Stimulated activated CD4-positive, alpha-beta T cell treated with anti-CD3 and anti-CD28 coated beads, Interleukin-1b, Interleukin-23, amount 100 ng/mL, for 4 hours (primary cell): ENCODE results near the gene TET3.

ENCODE experiments used
- DNase-seq, 2 donors: peaks; one replicate each; pipeline ENCODE4 v3.0.0-alpha.2; 2020; ENCODE audit warnings: low read depth in 2 of 2

TET3 gene

GRCh38 chr2:73964223-73964622 is 20.5 kb upstream of the TET3 start:
- DNase-seq, result no peak

- DNase-seq, result no peak
Measured at GRCh38 chr2:73965053-73965452, 19.7 kb upstream of the TET3 start.

GRCh38 chr2:73968357-73968937 is 16.3 kb upstream of the TET3 start:
- DNase-seq, result no peak

DNA sequence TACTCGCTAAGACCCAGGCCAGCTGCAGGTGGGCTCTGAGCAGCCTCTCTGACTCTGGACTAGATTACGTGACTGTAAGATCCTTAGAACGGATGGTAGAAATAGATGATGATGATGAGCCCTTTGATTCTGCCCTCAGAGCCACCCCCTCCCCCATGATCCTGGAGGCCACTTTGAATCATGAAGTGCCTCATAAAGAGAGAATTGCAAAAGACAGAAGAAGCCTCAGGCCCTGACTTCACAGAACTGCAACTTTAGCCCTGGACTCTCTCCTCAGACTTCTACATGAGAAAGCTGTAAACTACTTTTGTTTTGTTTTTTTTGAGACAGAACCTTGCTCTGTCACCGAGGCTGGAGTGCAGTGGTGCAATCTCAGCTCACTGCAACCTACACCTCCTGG is 15.4 kb upstream of the TET3 start:
- no peak for DNase-seq

DNA sequence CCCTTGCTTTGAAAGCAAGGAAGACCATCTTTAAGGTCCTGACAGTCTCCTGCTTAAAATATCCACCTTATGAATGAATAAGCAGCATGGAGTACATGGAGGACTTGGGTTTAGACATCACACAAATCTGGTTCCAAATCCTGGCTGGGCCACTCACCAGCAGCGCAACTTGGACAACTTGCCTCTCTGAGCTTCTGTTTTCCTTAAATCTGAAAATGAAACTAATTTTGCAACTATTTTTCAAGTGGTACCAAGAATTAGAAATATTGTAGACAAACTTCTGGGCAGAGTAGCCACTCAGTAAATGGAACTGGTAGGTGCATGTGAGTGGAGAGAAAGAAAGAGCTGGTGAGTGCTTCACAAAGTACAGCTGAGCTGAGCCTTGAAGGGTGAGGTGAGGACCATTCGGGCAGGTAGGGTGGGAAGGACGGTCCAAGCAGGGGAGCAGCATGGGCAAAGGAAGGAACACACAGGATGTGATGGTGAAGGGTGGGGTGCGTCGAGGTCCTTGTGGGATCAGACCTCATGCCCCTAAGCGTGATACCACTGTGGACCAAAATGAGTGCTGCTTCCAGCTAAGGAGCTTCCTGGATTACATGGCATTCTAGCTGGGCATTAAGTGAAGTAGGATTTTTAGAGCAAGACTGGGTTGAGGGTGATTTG is 14.4 kb upstream of the TET3 start:
- DNase-seq, result no peak

GRCh38 chr2:73970850-73971471 is 13.7 kb upstream of the TET3 start:
- no peak for DNase-seq

GRCh38 chr2:73971722-73972121 is 13.0 kb upstream of the TET3 start:
- no peak for DNase-seq

- DNase-seq, result no peak
Measured at GRCh38 chr2:73972846-73973245, 11.9 kb upstream of the TET3 start.

DNA sequence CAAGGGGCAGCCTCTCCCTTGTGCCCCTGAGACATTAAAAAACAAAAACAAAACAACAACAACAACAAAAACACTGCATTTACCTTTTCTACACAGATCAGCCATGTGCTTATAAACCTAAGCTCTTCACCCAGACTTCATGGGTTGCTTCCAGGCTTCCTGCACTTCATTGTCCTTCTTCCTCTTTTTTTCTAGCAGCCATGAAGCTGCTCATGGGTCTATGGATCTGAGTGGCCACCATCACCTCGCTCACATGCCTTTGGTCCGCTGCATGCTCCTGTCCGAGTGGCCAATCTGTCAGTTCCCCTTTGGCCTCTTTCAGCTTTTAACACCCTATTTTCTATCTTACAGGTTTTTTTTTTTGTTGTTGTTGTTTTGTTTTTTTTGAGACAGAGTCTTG is 9.0 kb upstream of the TET3 start:
- no peak for DNase-seq

- DNase-seq, result no peak
Measured at GRCh38 chr2:73976803-73977202, 7.9 kb upstream of the TET3 start.

GRCh38 chr2:73977466-73977865 is 7.2 kb upstream of the TET3 start:
- DNase-seq, result no peak

DNA sequence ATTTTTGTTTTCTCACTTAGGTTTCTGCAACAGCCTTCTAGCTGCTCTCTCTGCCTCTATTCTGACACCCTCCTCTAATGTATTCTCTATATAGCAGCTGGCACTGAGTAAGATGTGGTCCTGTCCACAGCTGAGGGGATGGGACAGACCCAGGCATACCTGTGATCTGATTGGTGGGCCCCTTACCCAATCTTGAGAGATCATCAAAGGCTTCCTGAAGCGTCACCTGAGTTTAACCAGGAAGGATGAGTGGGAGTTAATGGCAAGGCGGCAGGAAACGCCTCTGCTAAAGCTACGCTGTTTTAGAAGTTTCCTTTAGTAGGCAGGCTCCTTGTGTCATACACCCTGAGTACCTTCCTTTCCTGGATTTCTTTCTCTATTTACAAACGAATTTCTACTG is 5.7 kb upstream of the TET3 start:
- DNase-seq, result peak in 1 of 2 donors; percentile 67

GRCh38 chr2:73979686-73980085 is 5.0 kb upstream of the TET3 start:
- DNase-seq, result no peak

DNA sequence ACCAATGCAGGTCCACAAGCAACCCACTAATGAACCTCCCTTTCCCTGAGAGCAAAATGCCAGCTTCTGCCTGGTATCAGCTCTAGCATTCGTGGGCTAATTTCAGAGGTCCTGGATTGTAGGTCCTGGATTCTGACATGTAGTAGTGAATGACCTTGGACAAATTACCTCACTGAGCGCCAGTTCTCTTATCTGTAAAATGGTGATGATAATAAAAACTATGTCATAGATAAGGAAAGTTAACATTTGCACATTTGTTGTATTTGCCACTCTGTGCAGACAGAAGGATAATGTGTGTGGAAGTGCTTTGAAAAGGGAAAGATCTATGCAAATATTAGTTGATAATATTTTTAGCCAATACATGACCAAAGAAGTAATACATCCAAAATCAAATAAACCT is 4.1 kb upstream of the TET3 start:
- no peak for DNase-seq

GRCh38 chr2:73981081-73982001 is 3.4 kb upstream of the TET3 start:
- no peak for DNase-seq

- no peak for DNase-seq
Measured at GRCh38 chr2:73982140-73982617, 2.5 kb upstream of the TET3 start.

GRCh38 chr2:73983322-73984202 is 1.1 kb upstream of the TET3 start:
- DNase-seq, result no peak

DNA sequence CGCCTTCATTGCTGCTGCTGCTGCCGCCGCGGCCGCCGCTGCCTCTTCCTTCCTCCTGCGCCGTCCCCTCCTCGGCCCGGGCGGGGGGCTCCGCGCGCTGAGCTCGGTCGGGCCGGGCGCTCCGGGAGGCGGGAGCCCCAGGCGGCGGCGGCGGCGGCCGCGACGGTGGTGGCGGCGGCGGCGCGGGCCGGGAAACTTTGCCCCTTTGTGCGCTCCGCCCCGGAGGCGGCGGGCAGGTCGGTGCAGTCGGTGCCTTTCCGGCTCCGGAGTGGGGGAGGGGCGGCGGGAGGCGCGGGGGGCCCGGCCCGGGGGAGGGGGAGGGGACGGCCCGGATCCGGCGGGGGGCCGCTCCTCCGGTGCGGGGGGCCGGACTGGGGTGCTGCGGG is 205 bp downstream of the TET3 start:
- peak; percentile 50 to 70 for DNase-seq

DNA sequence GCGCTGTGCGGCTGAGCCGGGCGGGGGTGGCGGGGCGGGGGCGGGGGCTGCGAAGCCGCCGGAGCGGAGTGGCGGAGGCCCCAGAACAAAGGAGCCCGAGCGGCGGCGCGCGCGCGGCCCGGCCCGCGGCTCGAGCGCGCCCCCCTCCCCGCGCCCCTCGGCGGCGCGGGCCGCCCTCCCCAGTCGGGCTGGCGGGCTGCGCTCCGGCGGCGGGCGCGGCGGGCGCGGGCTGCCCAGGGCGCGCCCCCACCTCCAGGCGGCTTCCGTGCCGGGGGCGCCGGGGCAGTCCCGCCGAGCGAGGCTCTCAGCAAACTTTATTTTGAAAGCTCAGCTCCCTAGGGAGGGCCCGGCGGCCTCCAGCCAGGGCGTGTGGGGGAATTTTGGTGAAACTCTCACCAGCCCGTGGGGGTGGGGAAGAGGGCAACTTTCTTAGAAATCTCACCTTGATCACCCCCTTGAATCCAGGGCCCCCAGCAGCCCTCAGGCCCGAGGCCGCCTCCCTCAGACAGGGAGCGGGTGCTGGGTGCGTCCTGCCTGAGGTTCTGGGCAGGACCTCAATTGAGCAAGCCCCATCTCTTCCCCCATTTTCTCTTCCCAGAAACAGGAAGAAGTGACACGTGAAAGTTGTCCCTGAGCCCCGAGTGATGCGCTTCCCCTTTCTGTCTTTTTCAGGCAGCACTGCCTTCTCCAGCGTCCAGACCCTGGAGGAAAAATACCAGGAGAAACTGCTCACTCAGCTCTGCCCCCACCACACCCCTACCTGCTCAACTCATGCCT is 786 bp downstream of the TET3 start:
- DNase-seq, result peak; percentile 66 to 71

GRCh38 chr2:73986085-73986681 is 1.5 kb downstream of the TET3 start:
- DNase-seq, result no peak
